ENCODE measurements around the gene P3H2.

The P3H2 gene

DNA sequence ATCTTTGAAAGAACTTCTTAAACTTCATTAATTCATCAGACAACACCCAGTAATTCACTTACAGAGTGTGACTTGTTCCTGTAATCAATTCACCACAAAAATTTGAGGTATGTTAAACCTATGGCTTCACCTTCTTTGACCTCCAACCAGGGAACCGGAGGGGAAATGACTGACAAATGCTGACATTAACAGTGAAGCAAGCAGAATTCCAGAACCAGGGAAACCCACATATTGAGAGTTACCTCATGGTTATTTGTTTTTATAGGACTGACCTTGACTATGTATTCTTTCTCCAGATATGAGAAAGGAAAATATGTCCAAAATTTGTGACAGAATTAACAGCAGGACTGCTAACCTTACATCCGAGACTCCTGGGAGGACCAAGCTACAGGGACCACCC, 2.7 kb downstream of the P3H2 start:
- ATAC-seq (replicated peaks) (no peak), DNase-seq (no peak)
- peaks cover 0 to 3% of the 10 kb centered on the region in 2 donors for H3K36me3 Mint-ChIP-seq
- H3K27me3 Mint-ChIP-seq: peaks cover 43 to 54% of the 10 kb centered on the region in 2 donors
- no peak overlapping the region for H3K27ac Mint-ChIP-seq
- no peak overlapping the region for H3K4me3 Mint-ChIP-seq
- H3K4me1 Mint-ChIP-seq: peaks cover 6 to 17% of the 10 kb centered on the region in 2 donors
- no peaks in the 10 kb centered on the region for H3K9me3 Mint-ChIP-seq

DNA sequence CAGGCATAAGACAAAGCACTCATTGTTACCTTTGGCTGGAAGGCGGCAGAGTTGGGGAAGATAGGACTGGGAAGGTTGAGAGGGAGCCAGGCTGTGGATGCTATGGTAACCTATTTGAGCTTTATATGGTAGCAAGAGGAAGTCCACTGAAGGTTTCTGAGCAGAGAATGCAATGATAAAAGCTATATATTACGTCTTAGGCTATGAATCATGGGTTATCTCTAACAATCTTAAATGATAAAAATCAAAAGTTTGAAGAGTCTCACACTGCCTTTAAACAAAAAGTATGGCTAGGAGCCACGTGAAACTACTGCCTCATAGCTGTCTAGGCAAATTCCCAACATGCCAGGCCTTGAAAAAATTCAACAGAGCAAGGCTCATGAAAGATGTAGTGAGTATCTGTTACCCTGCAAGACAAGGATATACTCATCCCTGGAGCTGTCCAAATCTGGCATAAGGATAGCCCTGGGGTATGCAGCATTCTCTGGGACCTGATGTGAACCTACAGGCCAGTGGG, 4.1 kb downstream of the P3H2 start:
- Mint-ChIP-seq H3K27ac (no peak overlapping the region), H3K4me3 (no peak overlapping the region), H3K9me3 (no peaks in the 10 kb centered on the region), H3K27me3 (peaks cover 42% of the 10 kb centered on the region in 2 donors), H3K36me3 (peaks cover 0 to 3% of the 10 kb centered on the region in 2 donors), H3K4me1 (peaks cover 6 to 17% of the 10 kb centered on the region in 2 donors)
- DNase-seq: no peak
- ATAC-seq (replicated peaks): no peak

DNA sequence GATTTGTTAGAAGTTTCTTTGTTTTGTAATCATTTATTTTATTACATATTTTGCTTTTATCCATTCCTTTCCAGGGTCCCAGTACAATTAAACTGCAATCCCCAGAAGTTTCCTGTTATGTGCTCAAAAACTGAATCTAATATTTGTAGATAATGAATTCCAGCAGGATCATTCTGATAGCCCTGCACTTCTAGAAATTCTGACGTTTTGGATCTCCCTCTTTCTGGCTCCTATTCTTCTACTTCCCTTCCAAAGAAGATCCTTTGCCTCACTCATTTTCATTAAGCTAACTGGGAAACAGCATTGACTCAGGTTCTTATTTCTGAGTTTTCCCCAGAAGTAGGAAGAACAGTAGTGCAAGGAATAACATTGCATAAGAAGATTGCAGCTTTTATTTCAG, 9.9 kb downstream of the P3H2 start:
- ATAC-seq (replicated peaks) (no peak), DNase-seq (no peak)
- H3K27me3 Mint-ChIP-seq: peaks cover 4 to 11% of the 10 kb centered on the region in 2 donors
- H3K4me3 Mint-ChIP-seq: no peak overlapping the region
- no peaks in the 10 kb centered on the region for H3K36me3 Mint-ChIP-seq
- H3K9me3 Mint-ChIP-seq: no peaks in the 10 kb centered on the region
- H3K27ac Mint-ChIP-seq: no peak overlapping the region
- H3K4me1 Mint-ChIP-seq: no peaks in the 10 kb centered on the region

DNA sequence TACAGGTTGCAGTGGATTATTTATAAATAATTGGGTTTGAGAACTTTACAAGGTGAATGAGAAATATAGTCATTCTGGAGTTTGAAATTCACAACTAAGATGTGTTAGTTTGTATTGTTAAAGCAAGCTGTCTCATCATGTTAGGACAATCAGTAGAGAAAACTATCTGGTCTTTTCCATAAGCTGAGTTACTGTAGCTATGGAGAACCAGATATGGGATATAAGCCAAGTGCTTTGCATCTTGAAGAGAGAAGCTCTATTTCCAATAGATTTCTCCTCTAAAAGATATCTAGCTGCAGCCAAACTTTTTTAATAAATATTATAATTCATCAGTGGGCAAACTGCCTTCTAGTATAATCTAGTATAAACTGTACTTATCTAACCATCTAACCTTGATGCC, 11.3 kb downstream of the P3H2 start:
- H3K4me3 Mint-ChIP-seq: no peak overlapping the region
- H3K9me3 Mint-ChIP-seq: no peaks in the 10 kb centered on the region
- no peak for DNase-seq
- ATAC-seq (replicated peaks): no peak
- H3K27ac Mint-ChIP-seq: no peak overlapping the region
- no peaks in the 10 kb centered on the region for H3K36me3 Mint-ChIP-seq
- H3K4me1 Mint-ChIP-seq: no peaks in the 10 kb centered on the region
- peaks cover 3 to 7% of the 10 kb centered on the region in 2 donors for H3K27me3 Mint-ChIP-seq

DNA sequence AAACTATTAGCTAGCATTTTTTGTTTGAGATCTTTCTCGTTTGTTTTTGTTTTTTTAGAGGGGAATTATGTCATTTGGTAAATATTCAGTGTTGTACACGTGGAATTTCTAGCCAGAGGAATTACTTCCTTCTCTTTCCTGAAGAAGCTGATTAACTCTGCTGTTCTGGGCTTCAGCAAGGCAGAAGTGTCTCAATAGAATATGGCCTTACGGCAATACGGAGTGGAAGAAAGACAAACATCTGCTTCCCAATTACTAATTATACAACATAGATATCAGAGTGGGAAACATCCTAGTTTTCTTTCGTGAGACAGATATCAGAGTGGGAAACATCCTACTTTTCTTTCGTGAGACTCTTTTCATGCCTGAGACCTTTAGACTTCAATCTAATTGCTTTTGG, 11.9 kb downstream of the P3H2 start:
- Mint-ChIP-seq H3K9me3 (no peaks in the 10 kb centered on the region), H3K27me3 (peaks cover 0 to 7% of the 10 kb centered on the region in 2 donors), H3K27ac (no peak overlapping the region), H3K36me3 (no peaks in the 10 kb centered on the region), H3K4me3 (no peak overlapping the region), H3K4me1 (no peaks in the 10 kb centered on the region)
- no peak for DNase-seq
- ATAC-seq (replicated peaks): no peak

DNA sequence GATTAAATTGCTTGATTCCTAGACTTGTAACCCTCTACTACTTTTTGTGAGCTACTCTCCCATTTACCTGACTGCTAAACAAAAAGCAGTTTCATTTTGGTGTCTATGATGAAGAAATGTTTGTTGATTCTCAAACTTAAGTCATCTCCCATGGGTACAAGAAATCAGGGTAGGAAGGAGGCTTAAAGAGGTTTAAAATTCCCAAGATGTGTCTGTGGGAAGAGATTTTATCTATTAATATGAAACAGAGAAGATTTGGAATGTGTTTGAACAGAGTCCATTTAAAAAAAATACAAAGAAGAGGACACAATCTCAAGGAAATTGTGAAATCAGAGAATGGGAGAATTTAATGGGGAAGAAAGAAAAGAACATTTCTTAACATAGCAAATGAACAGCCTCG, 14.8 kb downstream of the P3H2 start:
- H3K27ac Mint-ChIP-seq: no peak overlapping the region
- no peaks in the 10 kb centered on the region for H3K9me3 Mint-ChIP-seq
- no peak overlapping the region for H3K4me3 Mint-ChIP-seq
- no peaks in the 10 kb centered on the region for H3K4me1 Mint-ChIP-seq
- no peak for ATAC-seq (replicated peaks)
- H3K27me3 Mint-ChIP-seq: no peaks in the 10 kb centered on the region
- no peak for DNase-seq
- no peaks in the 10 kb centered on the region for H3K36me3 Mint-ChIP-seq

DNA sequence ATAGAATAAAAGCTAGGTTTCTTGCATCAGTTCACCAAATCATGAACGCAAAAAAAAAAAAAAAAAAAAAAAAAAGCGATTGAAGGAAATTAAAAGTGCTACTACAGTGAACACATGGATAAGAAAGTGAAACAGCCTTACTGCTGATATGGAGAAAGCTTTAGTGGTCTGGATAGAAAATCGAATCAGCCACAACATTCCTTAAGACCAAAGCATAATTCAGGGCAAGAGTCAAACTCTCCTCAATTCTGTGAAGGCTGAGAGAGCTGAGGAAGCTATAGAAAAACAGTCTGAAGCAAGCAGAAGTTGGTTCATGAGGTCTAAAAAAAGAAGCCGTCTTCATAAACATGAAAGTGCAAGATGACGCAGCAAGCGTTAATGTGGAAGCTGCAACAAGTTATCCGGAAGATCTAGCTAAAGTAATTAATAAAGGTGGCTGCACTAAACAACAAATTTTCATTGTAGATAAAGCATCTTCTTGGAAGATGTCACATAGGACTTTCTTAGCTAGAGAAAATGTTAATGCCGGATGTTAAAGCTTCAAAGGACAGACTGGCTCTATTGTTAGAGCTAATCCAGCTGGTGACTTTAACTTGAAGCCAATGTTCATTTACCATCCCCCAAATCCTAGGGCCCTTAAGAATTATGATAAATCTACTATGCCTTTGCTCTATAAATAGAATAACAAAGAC, 19.2 kb downstream of the P3H2 start:
- H3K4me3 Mint-ChIP-seq: peak overlapping the region in 1 of 2 donors; percentile 18
- H3K4me1 Mint-ChIP-seq: no peaks in the 10 kb centered on the region
- ATAC-seq (replicated peaks): peak in 1 of 2 donors; percentile 31
- no peak for DNase-seq
- H3K27me3 Mint-ChIP-seq: no peaks in the 10 kb centered on the region
- H3K27ac Mint-ChIP-seq: peak overlapping the region; percentile 68
- H3K36me3 Mint-ChIP-seq: no peaks in the 10 kb centered on the region
- no peaks in the 10 kb centered on the region for H3K9me3 Mint-ChIP-seq

DNA sequence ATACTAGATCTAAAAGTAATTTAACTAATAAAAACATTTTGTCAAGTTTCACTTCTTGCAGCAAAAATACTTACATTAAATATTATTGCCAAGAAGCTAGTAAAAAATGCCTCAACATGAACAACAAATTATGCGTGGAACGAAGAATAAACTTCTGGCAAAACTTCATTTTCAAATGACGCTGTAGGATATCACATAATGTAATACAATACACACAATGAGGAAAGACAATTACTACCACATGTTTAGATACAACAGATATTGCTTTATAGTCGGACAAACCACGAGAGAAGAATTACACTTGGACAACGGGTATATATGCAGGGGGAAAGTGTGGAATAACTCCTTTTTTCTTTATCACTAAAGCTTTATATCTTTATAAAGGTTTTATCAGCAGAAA, 21.6 kb downstream of the P3H2 start:
- DNase-seq (no peak), ATAC-seq (replicated peaks) (no peak)
- H3K36me3 Mint-ChIP-seq: no peaks in the 10 kb centered on the region
- H3K4me1 Mint-ChIP-seq: no peaks in the 10 kb centered on the region
- no peaks in the 10 kb centered on the region for H3K27me3 Mint-ChIP-seq
- peaks cover 0 to 1% of the 10 kb centered on the region in 2 donors for H3K9me3 Mint-ChIP-seq
- H3K27ac Mint-ChIP-seq: no peak overlapping the region
- H3K4me3 Mint-ChIP-seq: no peak overlapping the region

DNA sequence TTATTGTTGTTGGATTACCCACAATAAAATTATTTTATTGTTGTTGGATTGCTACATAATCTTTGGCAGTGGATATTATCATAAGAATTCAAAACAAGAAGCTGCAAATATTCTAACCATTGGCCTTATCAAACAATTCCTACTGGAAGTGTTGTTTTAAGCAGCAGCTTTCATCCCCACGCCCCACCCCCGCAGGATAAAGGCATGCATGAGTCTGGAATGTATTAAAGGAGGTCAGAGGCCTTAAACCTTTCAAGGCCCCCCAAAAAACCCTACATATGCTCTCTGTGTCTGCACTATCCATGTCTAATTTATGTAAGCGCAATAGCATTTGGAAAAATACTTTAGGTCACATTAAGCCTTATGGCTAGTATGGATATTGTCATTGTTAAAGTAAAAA, 23.1 kb downstream of the P3H2 start:
- no peak for ATAC-seq (replicated peaks)
- Mint-ChIP-seq H3K27ac (no peak overlapping the region), H3K9me3 (peaks cover 0 to 3% of the 10 kb centered on the region in 2 donors), H3K36me3 (no peaks in the 10 kb centered on the region), H3K27me3 (no peaks in the 10 kb centered on the region), H3K4me1 (no peaks in the 10 kb centered on the region), H3K4me3 (no peak overlapping the region)
- no peak for DNase-seq

DNA sequence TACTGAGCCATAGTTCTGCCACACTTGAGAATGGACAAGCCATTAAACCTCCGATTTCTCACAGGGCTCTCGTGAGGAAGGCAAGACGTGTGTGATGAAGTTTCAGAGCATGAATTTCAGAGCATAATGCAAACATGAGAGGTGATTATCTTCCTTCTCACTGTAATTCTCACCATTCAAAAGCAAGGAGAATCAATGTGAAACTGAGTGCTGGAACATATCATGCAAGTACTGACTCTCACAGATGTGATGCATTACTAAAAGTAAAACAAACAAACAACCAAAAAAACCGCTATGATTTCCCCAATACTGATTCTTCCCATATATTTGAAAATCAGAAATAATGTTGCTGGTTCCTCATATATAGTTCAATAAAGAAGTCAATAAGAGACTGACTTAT, 23.7 kb downstream of the P3H2 start:
- DNase-seq (no peak), ATAC-seq (replicated peaks) (no peak)
- no peaks in the 10 kb centered on the region for H3K27me3 Mint-ChIP-seq
- H3K9me3 Mint-ChIP-seq: peaks cover 0 to 3% of the 10 kb centered on the region in 2 donors
- H3K4me1 Mint-ChIP-seq: no peaks in the 10 kb centered on the region
- no peaks in the 10 kb centered on the region for H3K36me3 Mint-ChIP-seq
- no peak overlapping the region for H3K27ac Mint-ChIP-seq
- H3K4me3 Mint-ChIP-seq: no peak overlapping the region

DNA sequence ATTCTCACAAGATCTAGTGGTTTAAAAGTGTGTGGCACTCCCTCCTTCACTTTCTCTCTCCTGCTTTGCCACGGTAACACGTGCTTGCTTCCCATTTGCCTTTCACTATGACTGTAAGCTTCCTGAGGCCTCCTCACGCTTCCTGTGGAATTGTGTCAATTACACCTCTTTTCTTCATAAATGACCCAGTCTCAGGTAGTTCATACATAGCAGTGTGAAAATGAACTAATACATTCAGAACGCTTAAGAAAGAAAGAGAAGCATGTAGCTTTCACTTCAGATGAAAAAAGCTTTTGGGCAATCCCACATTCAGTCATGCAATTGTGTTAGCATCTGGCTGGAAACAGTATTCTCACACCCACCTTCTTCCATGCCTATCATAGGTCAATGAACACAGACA, 24.4 kb downstream of the P3H2 start:
- no peak for ATAC-seq (replicated peaks)

DNA sequence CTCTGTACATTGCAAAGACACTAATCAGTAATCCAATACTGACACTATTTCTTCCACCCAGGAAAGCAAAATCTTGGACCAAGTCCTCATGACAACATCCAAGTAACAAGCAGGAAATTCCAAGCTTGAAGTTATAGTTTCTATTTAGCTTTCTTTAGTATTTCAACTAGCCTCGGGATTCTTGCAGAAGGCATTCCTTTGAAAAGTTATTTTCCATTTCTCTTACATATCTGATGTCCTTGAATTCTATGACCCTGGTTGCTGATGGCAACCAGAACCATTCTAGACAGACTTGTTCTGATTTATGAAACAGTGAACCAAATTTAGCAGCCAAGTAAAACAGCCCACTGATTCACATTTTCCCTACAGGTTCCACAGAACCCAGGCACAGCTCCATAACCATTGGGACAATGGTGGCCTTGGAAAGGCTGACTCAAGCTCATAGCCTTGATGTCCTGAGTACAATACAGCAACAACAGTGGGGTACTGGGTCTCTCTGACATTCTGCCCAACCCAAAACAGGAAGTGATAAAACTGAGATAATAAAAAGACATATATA, 26.5 kb downstream of the P3H2 start:
- no peak overlapping the region for H3K27ac Mint-ChIP-seq
- DNase-seq: no peak
- H3K9me3 Mint-ChIP-seq: peaks cover 0 to 3% of the 10 kb centered on the region in 2 donors
- no peaks in the 10 kb centered on the region for H3K36me3 Mint-ChIP-seq
- no peaks in the 10 kb centered on the region for H3K27me3 Mint-ChIP-seq
- no peak overlapping the region for H3K4me3 Mint-ChIP-seq
- H3K4me1 Mint-ChIP-seq: no peaks in the 10 kb centered on the region
- no peak for ATAC-seq (replicated peaks)

More for the DNA sequence above, 24.4 kb downstream of the P3H2 start:
- no peaks in the 10 kb centered on the region for H3K36me3 Mint-ChIP-seq
- DNase-seq: no peak
- no peaks in the 10 kb centered on the region for H3K4me1 Mint-ChIP-seq
- H3K4me3 Mint-ChIP-seq: no peak overlapping the region
- H3K9me3 Mint-ChIP-seq: peaks cover 0 to 3% of the 10 kb centered on the region in 2 donors
- no peak overlapping the region for H3K27ac Mint-ChIP-seq
- H3K27me3 Mint-ChIP-seq: no peaks in the 10 kb centered on the region

DNA sequence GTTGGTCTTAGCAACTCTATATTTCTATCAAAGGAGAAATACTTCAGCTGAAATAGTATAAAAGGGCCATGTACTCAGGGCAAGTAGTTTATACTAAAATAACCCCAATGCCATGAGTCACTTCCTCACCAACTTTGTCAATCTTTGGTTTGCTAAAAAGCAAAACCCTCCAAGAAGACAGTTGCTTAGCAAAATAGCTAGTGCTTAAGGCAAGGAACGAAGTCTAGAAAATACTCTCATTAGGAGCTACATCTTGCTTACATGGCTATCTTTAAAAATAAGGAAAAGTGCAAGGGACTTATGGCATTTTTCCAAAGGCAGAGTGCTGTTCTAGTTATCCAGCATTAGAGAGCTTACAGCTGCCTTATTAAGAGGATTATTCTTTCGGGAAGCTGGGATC, 28.4 kb downstream of the P3H2 start:
- H3K4me3 Mint-ChIP-seq: no peak overlapping the region
- ATAC-seq (replicated peaks): no peak
- H3K27ac Mint-ChIP-seq: no peak overlapping the region
- no peak for DNase-seq
- no peaks in the 10 kb centered on the region for H3K4me1 Mint-ChIP-seq
- no peaks in the 10 kb centered on the region for H3K27me3 Mint-ChIP-seq
- no peaks in the 10 kb centered on the region for H3K36me3 Mint-ChIP-seq
- peaks cover 0 to 3% of the 10 kb centered on the region in 2 donors for H3K9me3 Mint-ChIP-seq

DNA sequence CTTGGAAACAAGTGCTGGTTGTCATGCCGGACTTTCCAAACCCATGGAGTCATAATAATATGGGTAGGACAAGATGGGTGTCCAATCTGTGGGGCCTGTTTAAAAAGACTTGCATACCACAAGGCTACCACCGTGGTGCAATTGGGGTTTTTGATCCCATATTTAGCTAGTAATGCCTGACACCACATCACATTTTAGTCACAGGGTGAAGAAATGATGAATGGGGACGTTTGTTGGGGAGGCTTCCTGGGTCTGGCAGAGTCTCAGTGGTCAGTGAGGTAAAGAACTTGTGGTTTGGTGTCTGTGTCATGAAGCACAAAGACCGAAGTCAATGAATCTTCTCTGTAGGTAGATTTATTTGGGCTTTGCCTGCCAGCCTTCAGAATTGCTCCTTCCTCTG, 31.0 kb downstream of the P3H2 start:
- peaks cover 0 to 2% of the 10 kb centered on the region in 2 donors for H3K9me3 Mint-ChIP-seq
- DNase-seq: no peak
- H3K27ac Mint-ChIP-seq: no peak overlapping the region
- H3K4me3 Mint-ChIP-seq: no peak overlapping the region
- H3K4me1 Mint-ChIP-seq: no peaks in the 10 kb centered on the region
- H3K36me3 Mint-ChIP-seq: no peaks in the 10 kb centered on the region
- ATAC-seq (replicated peaks): no peak
- H3K27me3 Mint-ChIP-seq: no peaks in the 10 kb centered on the region

DNA sequence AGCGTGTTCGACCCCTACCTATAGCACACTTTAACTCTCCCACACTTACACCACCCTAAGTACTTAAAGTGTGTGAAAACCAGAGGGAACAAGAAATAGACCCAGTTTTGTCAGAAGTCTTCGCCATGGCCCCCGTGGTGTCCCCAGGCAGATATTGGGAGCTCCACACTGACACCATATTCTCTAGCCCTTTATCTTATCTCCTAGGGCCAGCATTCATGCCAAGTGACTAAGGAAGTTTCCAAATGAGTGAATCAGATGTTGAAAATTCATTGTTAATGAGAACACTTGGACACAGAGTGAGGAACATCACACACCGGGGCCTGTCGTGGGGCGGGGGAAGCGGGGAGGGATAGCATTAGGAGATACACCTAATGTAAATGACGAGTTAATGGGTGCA, 31.8 kb downstream of the P3H2 start:
- Mint-ChIP-seq H3K27me3 (no peaks in the 10 kb centered on the region), H3K9me3 (peaks cover 0 to 2% of the 10 kb centered on the region in 2 donors), H3K36me3 (no peaks in the 10 kb centered on the region), H3K27ac (no peak overlapping the region), H3K4me1 (no peaks in the 10 kb centered on the region), H3K4me3 (no peak overlapping the region)
- ATAC-seq (replicated peaks) (no peak), DNase-seq (no peak)

Measured in stimulated activated naive B cell treated with anti-CD40 and anti-IgM and Interleukin-4, amounts not matched to agents 10 μg/mL and 1 μg/mL and 100 μg/mL, for 72 hours (primary cell).